K562 (cell line): ENCODE data around the gene NDUFV2. TPM values are rescaled to one million over a fixed set of nuclear protein-coding genes. Genes with fewer than 3 reads are reported as not detected.

Experiments used
- CREB3L1 ChIP-seq: fragments of 450-650 bp; IDR thresholded peaks from 2 replicates; pipeline ENCODE4 v1.6.1; 2014; ENCODE audit warnings: low read depth, mild to moderate bottlenecking, moderate library complexity, borderline replicate concordance
- ETS2 ChIP-seq: IDR thresholded peaks from 2 replicates; pipeline ENCODE4 v1.6.1; 2016; ENCODE audit warnings: borderline replicate concordance, missing genetic modification characterization, mild to moderate bottlenecking, moderate library complexity, missing compliant biosample characterization; ENCODE audit not compliant: poor library complexity, severe bottlenecking
- FOSL1 ChIP-seq: fragments of 200-800 bp; sonication (Bioruptor generic); conservative IDR thresholded peaks from 2 replicates; pipeline ENCODE4 v1.6.1; 2016; ENCODE audit warnings: missing genetic modification characterization, missing compliant biosample characterization
- MGA ChIP-seq: fragments of 450-650 bp; IDR thresholded peaks from 2 replicates; pipeline ENCODE4 v1.6.1; 2016; ENCODE audit warnings: mild to moderate bottlenecking, moderate library complexity
- PHB2 ChIP-seq: fragments of 450-650 bp; IDR thresholded peaks from 2 replicates; pipeline ENCODE4 v1.6.1; 2017; ENCODE audit warnings: low read depth
- RBFOX2 ChIP-seq: fragments of 200-400 bp; formaldehyde crosslinking; IDR thresholded peaks from 2 replicates; pipeline ENCODE4 v1.6.1; 2017; ENCODE audit warnings: low read depth, mild to moderate bottlenecking, low read length, moderate library complexity
- ZBTB9 ChIP-seq: fragments of 450-650 bp; formaldehyde crosslinking; IDR thresholded peaks from 2 replicates; pipeline ENCODE4 v1.4.0; 2020; ENCODE audit warnings: mild to moderate bottlenecking, moderate library complexity
- ZNF121 ChIP-seq: sonication (generic); formaldehyde crosslinking; conservative IDR thresholded peaks from 2 replicates; pipeline ENCODE4 v1.8.0; 2022; ENCODE audit warnings: missing genetic modification reagents
- ZNF217 ChIP-seq: sonication (generic); formaldehyde crosslinking; IDR thresholded peaks from 2 replicates; pipeline ENCODE4 v1.8.0; 2022; ENCODE audit warnings: mild to moderate bottlenecking, missing genetic modification reagents
- polyA plus RNA-seq, 8 experiments: library from polyadenylated mRNA; depleted of rRNA in 4 of 8; stranded (reverse) in 5 of 8; unstranded in 3 of 8; fragments of >200 nt; fragmentation: Nextera tagmentation in 2 of 8; fragmentation: Illumina TruSeq in 1 of 8; extraction: Ambion mirVana in 2 of 8; extraction: Trizol in 1 of 8; gene quantifications; 2 replicates each; pipeline versions ENCODE4 v1.2.1 to v1.2.3, GENCODE V29; 2011 to 2014; ENCODE audit warnings: inconsistent platforms in 1 of 8, missing spikeins in 1 of 8
- total RNA-seq, 7 experiments: library from RNA; depleted of rRNA in 6 of 7; stranded (reverse); fragments of >200 nt in 6 of 7; fragmentation: Illumina TruSeq in 2 of 7; extraction: Trizol in 2 of 7; gene quantifications; 2 replicates each; pipeline versions ENCODE4 v1.2.1 to v1.2.3, GENCODE V29; 2011 to 2021; ENCODE audit warnings: low replicate concordance in 1 of 7

The NDUFV2 gene
- total and polyA plus RNA-seq, 9 of the 15 experiments (the other 6 are each of a cell fraction or from before 2014, with no cell fraction given): 213 to 550 (median 384) TPM

- TF ChIP-seq CREB3L1 (no peak), ETS2 (tag) (no peak), ZBTB9 (CRISPR knock-in tag) (no peak), RBFOX2 (no peak), ZNF121 (peak; percentile 57; the same call in 1 of the 2 replicates), ZNF217 (no peak), PHB2 (no peak), MGA (no peak), FOSL1 (tag) (peak; percentile 57; the same call in 1 of the 2 replicates)
These were observed 35.6 kb upstream of the NDUFV2 start (continued) for GRCh38 chr18:9066817-9067306.
